Panc1 (cell line): ENCODE data around the gene DENND4B.

ENCODE experiments used
- POLR2AphosphoS5 ChIP-seq: IDR thresholded peaks from 2 replicates; pipeline ENCODE4 v1.6.1; 2012; ENCODE audit warnings: mild to moderate bottlenecking, low read depth, low read length, moderate library complexity
- SIN3A ChIP-seq: IDR thresholded peaks from 2 replicates; pipeline ENCODE4 v1.6.1; 2012; ENCODE audit warnings: low read depth, mild to moderate bottlenecking, low read length, moderate library complexity, borderline replicate concordance; ENCODE audit not compliant: insufficient read depth
- TCF7L2 ChIP-seq: IDR thresholded peaks from 2 replicates; pipeline ENCODE4 v1.6.1; 2011; ENCODE audit warnings: mild to moderate bottlenecking, low read depth, low read length, inconsistent platforms
- TF ChIP-seq, protein P1 (sequence below): fragments of 450-650 bp; IDR thresholded peaks from 2 replicates; pipeline ENCODE4 v1.5.1; 2017; ENCODE audit warnings: mild to moderate bottlenecking
- TF ChIP-seq, protein P2 (sequence below), 2 experiments: IDR thresholded peaks; 2 replicates each; pipeline ENCODE4 v1.6.1; 2011 to 2012; ENCODE audit warnings: low read depth in 2 of 2, control low read depth in 1 of 2, low read length in 1 of 2, mild to moderate bottlenecking in 1 of 2, moderate library complexity in 1 of 2; ENCODE audit not compliant: insufficient read depth in 1 of 2

DNA sequence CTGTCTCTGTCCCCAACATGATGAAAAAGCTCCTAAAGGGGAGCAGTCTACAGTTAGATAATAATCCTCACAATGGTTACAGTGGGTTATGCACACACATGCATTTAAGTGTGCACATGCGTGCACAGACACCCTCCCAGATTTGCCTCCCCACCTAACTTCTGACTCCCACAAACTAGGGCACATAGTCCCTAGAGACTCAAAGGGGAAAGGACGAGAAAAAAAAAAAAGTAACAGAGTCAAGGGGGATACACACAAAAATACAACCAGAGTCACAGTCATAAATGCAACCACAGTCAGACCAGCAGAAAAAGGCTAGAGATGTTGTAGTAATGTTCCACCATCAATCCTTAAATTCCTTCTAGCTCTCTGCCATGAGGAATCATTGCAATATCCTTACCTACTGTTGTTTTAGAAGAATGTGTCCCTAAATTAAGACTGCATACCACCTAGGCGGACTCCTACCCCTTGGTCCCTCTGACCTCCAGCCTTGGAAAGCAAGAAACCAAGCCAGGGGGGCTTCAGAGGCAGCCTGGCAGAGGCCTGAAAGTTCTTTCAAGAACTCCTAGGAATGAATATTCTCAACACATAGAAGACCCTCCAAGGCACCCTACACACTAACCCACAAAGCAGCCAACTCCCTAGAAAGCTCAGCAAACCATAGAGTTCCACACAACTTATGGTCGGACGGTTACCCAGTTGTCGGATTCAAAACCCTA is 10.6 kb upstream of the DENND4B start:
- TF ChIP-seq, protein P1, sequence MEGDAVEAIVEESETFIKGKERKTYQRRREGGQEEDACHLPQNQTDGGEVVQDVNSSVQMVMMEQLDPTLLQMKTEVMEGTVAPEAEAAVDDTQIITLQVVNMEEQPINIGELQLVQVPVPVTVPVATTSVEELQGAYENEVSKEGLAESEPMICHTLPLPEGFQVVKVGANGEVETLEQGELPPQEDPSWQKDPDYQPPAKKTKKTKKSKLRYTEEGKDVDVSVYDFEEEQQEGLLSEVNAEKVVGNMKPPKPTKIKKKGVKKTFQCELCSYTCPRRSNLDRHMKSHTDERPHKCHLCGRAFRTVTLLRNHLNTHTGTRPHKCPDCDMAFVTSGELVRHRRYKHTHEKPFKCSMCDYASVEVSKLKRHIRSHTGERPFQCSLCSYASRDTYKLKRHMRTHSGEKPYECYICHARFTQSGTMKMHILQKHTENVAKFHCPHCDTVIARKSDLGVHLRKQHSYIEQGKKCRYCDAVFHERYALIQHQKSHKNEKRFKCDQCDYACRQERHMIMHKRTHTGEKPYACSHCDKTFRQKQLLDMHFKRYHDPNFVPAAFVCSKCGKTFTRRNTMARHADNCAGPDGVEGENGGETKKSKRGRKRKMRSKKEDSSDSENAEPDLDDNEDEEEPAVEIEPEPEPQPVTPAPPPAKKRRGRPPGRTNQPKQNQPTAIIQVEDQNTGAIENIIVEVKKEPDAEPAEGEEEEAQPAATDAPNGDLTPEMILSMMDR: no peak
- TF ChIP-seq POLR2AphosphoS5 (no peak), SIN3A (no peak), TCF7L2 (no peak)
- TF ChIP-seq, protein P2, sequence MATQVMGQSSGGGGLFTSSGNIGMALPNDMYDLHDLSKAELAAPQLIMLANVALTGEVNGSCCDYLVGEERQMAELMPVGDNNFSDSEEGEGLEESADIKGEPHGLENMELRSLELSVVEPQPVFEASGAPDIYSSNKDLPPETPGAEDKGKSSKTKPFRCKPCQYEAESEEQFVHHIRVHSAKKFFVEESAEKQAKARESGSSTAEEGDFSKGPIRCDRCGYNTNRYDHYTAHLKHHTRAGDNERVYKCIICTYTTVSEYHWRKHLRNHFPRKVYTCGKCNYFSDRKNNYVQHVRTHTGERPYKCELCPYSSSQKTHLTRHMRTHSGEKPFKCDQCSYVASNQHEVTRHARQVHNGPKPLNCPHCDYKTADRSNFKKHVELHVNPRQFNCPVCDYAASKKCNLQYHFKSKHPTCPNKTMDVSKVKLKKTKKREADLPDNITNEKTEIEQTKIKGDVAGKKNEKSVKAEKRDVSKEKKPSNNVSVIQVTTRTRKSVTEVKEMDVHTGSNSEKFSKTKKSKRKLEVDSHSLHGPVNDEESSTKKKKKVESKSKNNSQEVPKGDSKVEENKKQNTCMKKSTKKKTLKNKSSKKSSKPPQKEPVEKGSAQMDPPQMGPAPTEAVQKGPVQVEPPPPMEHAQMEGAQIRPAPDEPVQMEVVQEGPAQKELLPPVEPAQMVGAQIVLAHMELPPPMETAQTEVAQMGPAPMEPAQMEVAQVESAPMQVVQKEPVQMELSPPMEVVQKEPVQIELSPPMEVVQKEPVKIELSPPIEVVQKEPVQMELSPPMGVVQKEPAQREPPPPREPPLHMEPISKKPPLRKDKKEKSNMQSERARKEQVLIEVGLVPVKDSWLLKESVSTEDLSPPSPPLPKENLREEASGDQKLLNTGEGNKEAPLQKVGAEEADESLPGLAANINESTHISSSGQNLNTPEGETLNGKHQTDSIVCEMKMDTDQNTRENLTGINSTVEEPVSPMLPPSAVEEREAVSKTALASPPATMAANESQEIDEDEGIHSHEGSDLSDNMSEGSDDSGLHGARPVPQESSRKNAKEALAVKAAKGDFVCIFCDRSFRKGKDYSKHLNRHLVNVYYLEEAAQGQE (IDR thresholded peaks at IDR 0.05; ENCODE audit: insufficient read depth in 1 of 2, low read depth in 2 of 2, low read length in 1 of 2): no peak
